ENCODE results near the gene SLC2A8. TPM values are rescaled to one million over a fixed set of nuclear protein-coding genes. Genes with fewer than 3 reads are reported as not detected.

The SLC2A8 gene
- total and polyA plus RNA-seq, 10 donors, result 10.0 to 32.0 (median 21.0) TPM

- peaks cover 0 to 9% (median 4%) of the 10 kb centered on the region in 6 donors for H3K36me3 ChIP-seq
- 0 to 4% (median 2%) methylated on average over 9 of the region's 9 CpGs for WGBS, 5 donors
- no peak for DNase-seq
These were observed 26.5 kb downstream of the SLC2A8 start for GRCh38 chr9:127423476-127423933.

GRCh38 chr9:127423934-127424675, 27.1 kb downstream of the SLC2A8 start, which contains the start of gene ZNF79:
Gene ZNF79 (plus strand): TSS chr9:127424382. CDS start chr9:127424788, 406 bp downstream.
- Histone ChIP-seq H3K27me3 (replicated peaks in 1 of 7) (no peaks in the 10 kb centered on the region), H3K27ac (peak within 1 kb of the TSS; percentile 83 to 92 (median 88)), H3K4me1 (peaks cover 21 to 71% (median 47%) of the 10 kb centered on the region in 6 donors), H3K4me3 (peak within 1 kb of the TSS; percentile 77 to 96 (median 92)), H3K36me3 (peaks cover 0 to 15% (median 10%) of the 10 kb centered on the region in 6 donors), H3K9me3 (no peaks in the 10 kb centered on the region)
- 0 to 1% (median 0%) methylated on average over 48 to 54 of the region's 54 CpGs for WGBS, 5 donors
- intact Hi-C loops (cut with DNase I; ENCODE audit: low total_unique reads), result no loop called here
- DNase-seq, result peak; percentile 97
- peak in 5 of 11 experiments; percentile 5 to 53 (median 35) for TF ChIP-seq CTCF (IDR thresholded peaks at IDR 0.05 in 8 of 11, conservative IDR thresholded peaks at IDR 0.05 in 3 of 11)
- peak; percentile 92 to 96 (median 94) for TF ChIP-seq POLR2AphosphoS5 (IDR thresholded peaks at IDR 0.05)
- TF ChIP-seq POLR2A (IDR thresholded peaks at IDR 0.05), result peak in 1 of 3 donors; percentile 17

More at GRCh38 chr9:127423476-127423933, 26.5 kb downstream of the SLC2A8 start:
- Histone ChIP-seq H3K4me1 (peaks cover 21 to 68% (median 47%) of the 10 kb centered on the region in 6 donors), H3K27ac (peak overlapping the region; percentile 83 to 92 (median 88)), H3K9me3 (no peaks in the 10 kb centered on the region), H3K27me3 (replicated peaks in 1 of 7) (no peaks in the 10 kb centered on the region), H3K4me3 (peak overlapping the region; percentile 77 to 96 (median 92))
- TF ChIP-seq CTCF (IDR thresholded peaks at IDR 0.05 in 8 of 11, conservative IDR thresholded peaks at IDR 0.05 in 3 of 11) (no peak), POLR2A (IDR thresholded peaks at IDR 0.05) (no peak), POLR2AphosphoS5 (IDR thresholded peaks at IDR 0.05) (no peak)
- intact Hi-C loops (cut with DNase I; ENCODE audit: low total_unique reads), result no loop called here

GRCh38 chr9:127424676-127424999, 27.7 kb downstream of the SLC2A8 start:
- no peak for TF ChIP-seq POLR2AphosphoS5 (IDR thresholded peaks at IDR 0.05)
- no peak for TF ChIP-seq CTCF (IDR thresholded peaks at IDR 0.05 in 8 of 11, conservative IDR thresholded peaks at IDR 0.05 in 3 of 11)
- no peak for TF ChIP-seq POLR2A (IDR thresholded peaks at IDR 0.05)
- H3K9me3 ChIP-seq, result no peaks in the 10 kb centered on the region
- H3K27ac ChIP-seq, result peak overlapping the region; percentile 83 to 92 (median 88)
- 0 to 1% (median 0%) methylated on average over 13 of the region's 13 CpGs for WGBS, 5 donors
- peak overlapping the region; percentile 77 to 96 (median 92) for H3K4me3 ChIP-seq
- intact Hi-C loops (cut with DNase I; ENCODE audit: low total_unique reads), result no loop called here
- peaks cover 21 to 68% (median 47%) of the 10 kb centered on the region in 6 donors for H3K4me1 ChIP-seq
- H3K27me3 ChIP-seq (replicated peaks in 1 of 7), result no peaks in the 10 kb centered on the region
- H3K36me3 ChIP-seq, result peaks cover 0 to 20% (median 15%) of the 10 kb centered on the region in 6 donors
- no peak for DNase-seq

GRCh38 chr9:127426756-127427155, 29.8 kb downstream of the SLC2A8 start:
- H3K27me3 ChIP-seq (replicated peaks in 1 of 7), result no peaks in the 10 kb centered on the region
- TF ChIP-seq POLR2AphosphoS5 (IDR thresholded peaks at IDR 0.05) (no peak), POLR2A (IDR thresholded peaks at IDR 0.05) (no peak), CTCF (IDR thresholded peaks at IDR 0.05 in 8 of 11, conservative IDR thresholded peaks at IDR 0.05 in 3 of 11) (no peak)
- intact Hi-C loops (cut with DNase I; ENCODE audit: low total_unique reads), result no loop called here
- H3K36me3 ChIP-seq, result peaks cover 0 to 41% (median 27%) of the 10 kb centered on the region in 6 donors
- H3K9me3 ChIP-seq, result no peaks in the 10 kb centered on the region
- DNase-seq, result no peak
- no peak overlapping the region for H3K4me3 ChIP-seq
- H3K27ac ChIP-seq, result no peak overlapping the region
- H3K4me1 ChIP-seq, result peaks cover 21 to 63% (median 45%) of the 10 kb centered on the region in 6 donors
- 67 to 86% (median 75%) methylated on average over 2 of the region's 2 CpGs for WGBS, 5 donors

Measured in spleen (tissue), 11 donors.